Neural cell (in vitro differentiated cells): ENCODE data around the gene ZNRD2. TPM values are rescaled to one million over a fixed set of nuclear protein-coding genes. Genes with fewer than 3 reads are reported as not detected.

Source experiments
- H2AFZ ChIP-seq: fragments of 200-600, 300-800 bp; sonication (generic), shearing (Covaris generic); 2 replicates; pipeline ENCODE4 v1.6.0; 2014; ENCODE audit warnings: low read depth, mild to moderate bottlenecking, antibody characterized with exemption, low read length, moderate library complexity
- H3F3A ChIP-seq: fragments of 200-600 bp; shearing (Covaris generic); 2 replicates; pipeline ENCODE4 v1.6.1; 2016; ENCODE audit warnings: mild to moderate bottlenecking, moderate library complexity, mixed read lengths, antibody characterized with exemption, low read length; ENCODE audit not compliant: insufficient read depth, poor library complexity, severe bottlenecking
- H3K27ac ChIP-seq: fragments of 200-600, 300-800 bp; sonication (generic), shearing (Covaris generic); 2 replicates; pipeline ENCODE4 v1.5.1; 2014; ENCODE audit warnings: mild to moderate bottlenecking, low read length, moderate library complexity
- H3K27me3 ChIP-seq: fragments of 300-800, 200-600 bp; sonication (generic), shearing (Covaris generic); 2 replicates; pipeline ENCODE4 v1.6.0; 2014; ENCODE audit warnings: mild to moderate bottlenecking, low read depth, low read length, moderate library complexity; ENCODE audit not compliant: insufficient read depth
- H3K36me3 ChIP-seq: fragments of 300-800, 200-600 bp; sonication (generic), shearing (Covaris generic); 2 replicates; pipeline ENCODE4 v1.5.1; 2014; ENCODE audit warnings: mild to moderate bottlenecking, antibody characterized with exemption, low read length, moderate library complexity; ENCODE audit not compliant: insufficient read depth
- H3K4me2 ChIP-seq: fragments of 300-800, 200-600 bp; sonication (generic), shearing (Covaris generic); 2 replicates; pipeline ENCODE4 v1.6.0; 2014; ENCODE audit warnings: mild to moderate bottlenecking, low read length
- H3K4me3 ChIP-seq: fragments of 300-800, 200-600 bp; sonication (generic), shearing (Covaris generic); 2 replicates; pipeline ENCODE4 v1.5.1; 2014; ENCODE audit warnings: mild to moderate bottlenecking, low read length, moderate library complexity
- H3K79me2 ChIP-seq: fragments of 200-600 bp; shearing (Covaris generic); replicated peaks from 2 replicates; pipeline ENCODE4 v1.6.0; 2014; ENCODE audit warnings: mild to moderate bottlenecking, low read length, moderate library complexity; ENCODE audit not compliant: insufficient read depth
- H3K9ac ChIP-seq: fragments of 300-800, 200-600 bp; sonication (generic), shearing (Covaris generic); 2 replicates; pipeline ENCODE4 v1.6.1; 2016; ENCODE audit warnings: mild to moderate bottlenecking, low read length, mixed read lengths
- H3K9me2 ChIP-seq: fragments of 200-600 bp; shearing (Covaris generic); 2 replicates; pipeline ENCODE4 v1.6.1; 2016; ENCODE audit warnings: mild to moderate bottlenecking, low read length, mixed read lengths; ENCODE audit not compliant: insufficient read depth
- H3K9me3 ChIP-seq: fragments of 200-600, 300-800 bp; sonication (generic), shearing (Covaris generic); 2 replicates; pipeline ENCODE4 v1.6.1; 2016; ENCODE audit warnings: mild to moderate bottlenecking, mixed run types, low read length, moderate library complexity, mixed read lengths
- H4K20me1 ChIP-seq: fragments of 200-600 bp; shearing (Covaris generic); 2 replicates; pipeline ENCODE4 v1.6.1; 2016; ENCODE audit warnings: mild to moderate bottlenecking, mixed run types; ENCODE audit not compliant: insufficient read depth
- CTCF ChIP-seq: fragments of 450-650 bp; IDR thresholded peaks from 2 replicates; pipeline ENCODE4 v1.5.1; 2014; ENCODE audit warnings: antibody characterized with exemption, mild to moderate bottlenecking, moderate library complexity; ENCODE audit not compliant: poor library complexity, severe bottlenecking
- EP300 ChIP-seq: fragments of 450-650 bp; conservative IDR thresholded peaks from 2 replicates; pipeline ENCODE4 v1.6.1; 2014; ENCODE audit warnings: antibody characterized with exemption, mild to moderate bottlenecking, moderate library complexity; ENCODE audit not compliant: poor library complexity, severe bottlenecking
- EZH2 ChIP-seq: fragments of 200-600, 300-800 bp; shearing (Covaris generic), sonication (generic); IDR thresholded peaks from 2 replicates; pipeline ENCODE4 v1.6.1; 2014; ENCODE audit warnings: antibody characterized with exemption, low read length, borderline replicate concordance, mild to moderate bottlenecking; ENCODE audit not compliant: insufficient read depth, poor library complexity, severe bottlenecking
- POLR2AphosphoS5 ChIP-seq: IDR thresholded peaks from 2 replicates; pipeline ENCODE4 v1.6.1; 2012
- RAD21 ChIP-seq: fragments of 450-650 bp; conservative IDR thresholded peaks from 2 replicates; pipeline ENCODE4 v1.6.1; 2014; ENCODE audit warnings: antibody characterized with exemption, mild to moderate bottlenecking, moderate library complexity
- REST ChIP-seq: IDR thresholded peaks from 2 replicates; pipeline ENCODE4 v1.6.1; 2012; ENCODE audit warnings: borderline replicate concordance
- SMC3 ChIP-seq: fragments of 450-650 bp; conservative IDR thresholded peaks from 2 replicates; pipeline ENCODE4 v1.6.1; 2014; ENCODE audit warnings: antibody characterized with exemption, mild to moderate bottlenecking, moderate library complexity; ENCODE audit not compliant: poor library complexity
- TAF1 ChIP-seq: IDR thresholded peaks from 2 replicates; pipeline ENCODE4 v1.6.1; 2012; ENCODE audit warnings: low read depth
- polyA plus RNA-seq: library from polyadenylated mRNA; depleted of rRNA; stranded (reverse); fragments of >200 nt; gene quantifications from 2 replicates; pipeline ENCODE4 v1.2.3, GENCODE V29; 2014

Gene ZNRD2
- polyA plus RNA-seq, 1 donor from 2014 or later = 36.2 TPM

GRCh38 chr11:65538915-65539743 is 31.1 kb upstream of the ZNRD2 start:
- Histone ChIP-seq H2AFZ (no peak overlapping the region), H3K9me3 (no peaks in the 10 kb centered on the region), H4K20me1 (peaks cover 6% of the 10 kb centered on the region), H3K4me3 (no peak overlapping the region), H3K9ac (no peak overlapping the region), H3F3A (no peaks in the 10 kb centered on the region), H3K36me3 (no peaks in the 10 kb centered on the region), H3K4me2 (no peak overlapping the region), H3K9me2 (no peaks in the 10 kb centered on the region), H3K27ac (no peak overlapping the region), H3K79me2 (no peaks in the 10 kb centered on the region), H3K27me3 (peaks cover 45% of the 10 kb centered on the region)
- TF ChIP-seq RAD21 (no peak), CTCF (peak; percentile 16), POLR2AphosphoS5 (peak; percentile 14), EP300 (no peak)

GRCh38 chr11:65539744-65540289 is 30.5 kb upstream of the ZNRD2 start:
- no peak for TF ChIP-seq RAD21
- TF ChIP-seq CTCF = no peak
- TF ChIP-seq SMC3 = no peak
- no peak overlapping the region for H3K4me2 ChIP-seq
- H3K27ac ChIP-seq = no peak overlapping the region
- H3K9me2 ChIP-seq = no peaks in the 10 kb centered on the region
- no peaks in the 10 kb centered on the region for H3F3A ChIP-seq
- H3K27me3 ChIP-seq = peaks cover 45% of the 10 kb centered on the region
- H3K79me2 ChIP-seq = no peaks in the 10 kb centered on the region
- no peaks in the 10 kb centered on the region for H3K9me3 ChIP-seq
- H3K9ac ChIP-seq = no peak overlapping the region
- peaks cover 6% of the 10 kb centered on the region for H4K20me1 ChIP-seq
- H3K36me3 ChIP-seq = no peaks in the 10 kb centered on the region
- peak overlapping the region; percentile 68 for H3K4me3 ChIP-seq
- no peak overlapping the region for H2AFZ ChIP-seq

- H4K20me1 ChIP-seq = peaks cover 6% of the 10 kb centered on the region
- peak overlapping the region; percentile 68 for H3K4me3 ChIP-seq
- H3K27ac ChIP-seq = no peak overlapping the region
- no peaks in the 10 kb centered on the region for H3F3A ChIP-seq
- no peaks in the 10 kb centered on the region for H3K9me3 ChIP-seq
- H3K4me2 ChIP-seq = no peak overlapping the region
- no peaks in the 10 kb centered on the region for H3K36me3 ChIP-seq
- no peaks in the 10 kb centered on the region for H3K79me2 ChIP-seq
- no peaks in the 10 kb centered on the region for H3K9me2 ChIP-seq
- H2AFZ ChIP-seq = no peak overlapping the region
- no peak overlapping the region for H3K9ac ChIP-seq
- peaks cover 49% of the 10 kb centered on the region for H3K27me3 ChIP-seq
- TF ChIP-seq EP300 (no peak), RAD21 (peak; percentile 57), CTCF (peak; percentile 71), SMC3 (peak; percentile 37), EZH2 (no peak), TAF1 (no peak), REST (no peak), POLR2AphosphoS5 (peak; percentile 17)
These were observed 29.8 kb upstream of the ZNRD2 start for GRCh38 chr11:65540290-65541092.
